Loucy (cell line): ENCODE data around the gene MACROD2.

Experiments used
- H2AFZ ChIP-seq: fragments of 200-600 bp; sonication (generic); 2 replicates; pipeline ENCODE4 v1.6.0; 2016; ENCODE audit warnings: antibody characterized with exemption, mild to moderate bottlenecking, low read length, moderate library complexity
- H3F3A ChIP-seq: fragments of 200-600 bp; 2 replicates; pipeline ENCODE4 v1.6.0; 2016; ENCODE audit warnings: antibody characterized with exemption, low read depth, mild to moderate bottlenecking
- H3K27me3 ChIP-seq: fragments of 200-600 bp; sonication (generic); 2 replicates; pipeline ENCODE4 v1.6.1; 2014; ENCODE audit warnings: low read length, mild to moderate bottlenecking; ENCODE audit not compliant: insufficient read depth, poor library complexity, severe bottlenecking
- H3K36me3 ChIP-seq: fragments of 200-600 bp; sonication (generic); 2 replicates; pipeline ENCODE4 v1.6.1; 2016; ENCODE audit warnings: low read length; ENCODE audit not compliant: insufficient read depth
- H3K4me1 ChIP-seq: fragments of 200-600 bp; sonication (generic); 2 replicates; pipeline ENCODE4 v1.5.1; 2014; ENCODE audit warnings: low read length, mild to moderate bottlenecking; ENCODE audit not compliant: insufficient read depth, poor library complexity, severe bottlenecking
- H3K4me2 ChIP-seq: fragments of 200-600 bp; sonication (generic); 2 replicates; pipeline ENCODE4 v1.6.0; 2014; ENCODE audit warnings: antibody characterized with exemption, low read length, low read depth, mild to moderate bottlenecking; ENCODE audit not compliant: poor library complexity, severe bottlenecking
- H3K4me3 ChIP-seq: fragments of 200-600 bp; sonication (generic); 2 replicates; pipeline ENCODE4 v1.5.1; 2014; ENCODE audit warnings: low read length, mild to moderate bottlenecking, mixed read lengths; ENCODE audit not compliant: poor library complexity, severe bottlenecking
- H3K79me2 ChIP-seq: fragments of 200-600 bp; sonication (generic); 2 replicates; pipeline ENCODE4 v1.6.1; 2014; ENCODE audit warnings: low read length; ENCODE audit not compliant: insufficient read depth
- H3K9ac ChIP-seq: fragments of 200-600 bp; sonication (generic); 2 replicates; pipeline ENCODE4 v1.6.0; 2014; ENCODE audit warnings: mild to moderate bottlenecking, low read depth, low read length, moderate library complexity; ENCODE audit not compliant: poor library complexity, severe bottlenecking
- H3K9me2 ChIP-seq: fragments of 200-600 bp; sonication (generic); replicated peaks from 2 replicates; pipeline ENCODE4 v1.6.1; 2016; ENCODE audit warnings: low read depth, low read length, mixed read lengths
- H3K9me3 ChIP-seq: fragments of 200-600 bp; sonication (generic); 2 replicates; pipeline ENCODE4 v1.6.1; 2014; ENCODE audit warnings: mild to moderate bottlenecking, antibody characterized with exemption, low read length, low read depth; ENCODE audit not compliant: insufficient read depth
- H4K20me1 ChIP-seq: fragments of 200-600 bp; sonication (generic); 2 replicates; pipeline ENCODE4 v1.6.0; 2014; ENCODE audit warnings: antibody characterized with exemption, low read length, mild to moderate bottlenecking; ENCODE audit not compliant: insufficient read depth, poor library complexity, severe bottlenecking
- EZH2phosphoT487 ChIP-seq: fragments of 200-600 bp; IDR thresholded peaks from 2 replicates; pipeline ENCODE4 v1.6.1; 2018; ENCODE audit warnings: antibody characterized with exemption, mild to moderate bottlenecking, moderate library complexity, borderline replicate concordance
- TF ChIP-seq, protein P1 (sequence below): fragments of 200-600 bp; sonication (generic); conservative IDR thresholded peaks from 2 replicates; pipeline ENCODE4 v1.5.1; 2014; ENCODE audit warnings: mild to moderate bottlenecking, antibody characterized with exemption, low read length

Gene MACROD2

DNA sequence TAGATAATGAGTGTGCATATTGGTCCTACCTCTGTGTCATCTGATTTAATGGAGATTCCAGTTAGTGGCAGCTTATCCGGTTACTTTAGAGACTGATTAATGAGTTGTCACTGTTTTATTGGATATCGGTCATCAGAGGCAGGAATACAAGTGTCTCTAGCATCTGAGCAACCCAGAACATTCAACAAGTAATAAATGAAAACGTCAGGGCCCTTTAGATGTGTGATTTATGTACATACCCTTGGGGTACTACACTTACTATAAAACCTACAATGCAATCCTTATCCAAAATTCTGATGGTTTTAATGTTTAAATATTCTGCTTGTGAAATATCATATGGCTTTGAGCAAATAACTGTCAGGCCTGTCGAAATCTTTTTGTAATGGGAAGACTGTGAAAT lies 1460.0 kb downstream of the MACROD2 start:
- Histone ChIP-seq H2AFZ (no peak overlapping the region), H3K4me3 (no peak overlapping the region), H3K4me2 (no peak overlapping the region), H3K4me1 (no peaks in the 10 kb centered on the region), H3K79me2 (no peaks in the 10 kb centered on the region), H3K9me3 (no peaks in the 10 kb centered on the region), H3K9ac (no peak overlapping the region), H3F3A (no peaks in the 10 kb centered on the region), H3K36me3 (no peaks in the 10 kb centered on the region), H3K27me3 (no peaks in the 10 kb centered on the region), H4K20me1 (no peaks in the 10 kb centered on the region), H3K9me2 (no peaks in the 10 kb centered on the region)
- TF ChIP-seq EZH2phosphoT487, result no peak
- TF ChIP-seq, protein P1, sequence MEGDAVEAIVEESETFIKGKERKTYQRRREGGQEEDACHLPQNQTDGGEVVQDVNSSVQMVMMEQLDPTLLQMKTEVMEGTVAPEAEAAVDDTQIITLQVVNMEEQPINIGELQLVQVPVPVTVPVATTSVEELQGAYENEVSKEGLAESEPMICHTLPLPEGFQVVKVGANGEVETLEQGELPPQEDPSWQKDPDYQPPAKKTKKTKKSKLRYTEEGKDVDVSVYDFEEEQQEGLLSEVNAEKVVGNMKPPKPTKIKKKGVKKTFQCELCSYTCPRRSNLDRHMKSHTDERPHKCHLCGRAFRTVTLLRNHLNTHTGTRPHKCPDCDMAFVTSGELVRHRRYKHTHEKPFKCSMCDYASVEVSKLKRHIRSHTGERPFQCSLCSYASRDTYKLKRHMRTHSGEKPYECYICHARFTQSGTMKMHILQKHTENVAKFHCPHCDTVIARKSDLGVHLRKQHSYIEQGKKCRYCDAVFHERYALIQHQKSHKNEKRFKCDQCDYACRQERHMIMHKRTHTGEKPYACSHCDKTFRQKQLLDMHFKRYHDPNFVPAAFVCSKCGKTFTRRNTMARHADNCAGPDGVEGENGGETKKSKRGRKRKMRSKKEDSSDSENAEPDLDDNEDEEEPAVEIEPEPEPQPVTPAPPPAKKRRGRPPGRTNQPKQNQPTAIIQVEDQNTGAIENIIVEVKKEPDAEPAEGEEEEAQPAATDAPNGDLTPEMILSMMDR, result no peak

DNA sequence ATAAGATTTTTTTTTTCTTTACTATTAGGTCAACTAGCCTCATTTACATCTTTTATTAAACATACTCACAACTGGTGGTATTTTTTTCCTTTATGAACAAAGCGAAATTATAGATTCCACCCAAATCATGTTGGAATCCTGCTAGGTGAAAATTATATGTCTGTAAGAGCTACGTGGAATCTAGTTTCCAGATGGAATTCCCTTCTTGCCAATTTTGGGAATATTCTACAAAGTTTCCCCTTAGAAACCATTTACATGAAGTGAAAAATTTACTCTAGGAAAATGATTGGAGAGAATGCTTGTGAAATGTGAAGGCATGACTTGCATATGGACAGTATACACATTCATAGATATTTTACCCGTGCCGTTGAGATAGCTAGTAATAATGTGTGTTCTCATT lies 1466.6 kb downstream of the MACROD2 start:
- no peaks in the 10 kb centered on the region for H3F3A ChIP-seq
- H2AFZ ChIP-seq, result no peak overlapping the region
- H3K4me2 ChIP-seq, result no peak overlapping the region
- TF ChIP-seq, protein P1, result no peak
- no peak for TF ChIP-seq EZH2phosphoT487
- no peaks in the 10 kb centered on the region for H4K20me1 ChIP-seq
- no peak overlapping the region for H3K9ac ChIP-seq
- no peaks in the 10 kb centered on the region for H3K36me3 ChIP-seq
- H3K79me2 ChIP-seq, result no peaks in the 10 kb centered on the region
- no peaks in the 10 kb centered on the region; the same call in 1 of the 2 replicates for H3K9me3 ChIP-seq
- no peak overlapping the region for H3K4me3 ChIP-seq
- no peaks in the 10 kb centered on the region for H3K4me1 ChIP-seq
- H3K9me2 ChIP-seq, result no peaks in the 10 kb centered on the region
- no peaks in the 10 kb centered on the region for H3K27me3 ChIP-seq

DNA sequence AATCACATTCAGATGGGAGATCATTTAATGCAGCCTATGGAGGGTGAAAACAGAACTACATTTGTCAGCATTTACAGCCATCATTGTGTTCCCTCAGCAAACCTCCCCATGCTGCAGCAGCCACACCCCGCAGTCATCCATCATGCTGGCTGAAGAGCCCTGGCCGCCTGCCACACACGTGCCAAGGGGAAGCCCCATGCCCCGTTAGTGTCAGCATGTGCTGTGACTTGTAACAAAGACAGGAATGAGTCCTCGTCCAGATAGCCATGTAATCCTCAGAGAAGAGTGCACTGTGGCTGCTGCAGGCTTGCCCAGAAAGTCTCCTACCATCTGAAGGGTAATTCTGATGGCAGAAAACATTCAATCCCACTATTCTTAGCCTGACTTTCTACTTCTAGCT lies 1480.2 kb downstream of the MACROD2 start:
- TF ChIP-seq EZH2phosphoT487, result no peak
- TF ChIP-seq, protein P1, result no peak
- Histone ChIP-seq H3K4me1 (no peaks in the 10 kb centered on the region), H3K27me3 (no peaks in the 10 kb centered on the region), H3K9me2 (no peaks in the 10 kb centered on the region), H3F3A (no peaks in the 10 kb centered on the region), H3K4me3 (no peak overlapping the region), H3K9ac (no peak overlapping the region), H3K36me3 (no peaks in the 10 kb centered on the region), H4K20me1 (no peaks in the 10 kb centered on the region), H3K4me2 (no peak overlapping the region), H3K9me3 (peaks cover 7% of the 10 kb centered on the region; the same call in 1 of the 2 replicates), H2AFZ (no peak overlapping the region), H3K79me2 (no peaks in the 10 kb centered on the region)
